B cell (primary cell): ENCODE data around the gene MVD. TPM values are rescaled to one million over a fixed set of nuclear protein-coding genes. Genes with fewer than 3 reads are reported as not detected.

Experiments used
- ATAC-seq: fragments of 200-7000 bp; cut with Tn5 transposase; one replicate; pipeline ENCODE4 v1.10.0; 2021; ENCODE audit warnings: low read depth, mild to moderate bottlenecking, moderate number of reproducible peaks, moderate library complexity
- CTCF ChIA-PET: fragments of 350-600 bp; sonication (Branson Sonifier 250); formaldehyde crosslinking; loops from one replicate; lab custom pipeline; 2021; ENCODE audit warnings: antibody characterized with exemption, inconsistent platforms; lab: Charles Lee
- POLR2A ChIA-PET: fragments of 350-600 bp; sonication (Branson Sonifier 250); formaldehyde crosslinking; loops from one replicate; lab custom pipeline; 2021; ENCODE audit warnings: antibody characterized with exemption; lab: Charles Lee
- DNase-seq: peaks from one replicate; pipeline ENCODE4 v3.0.0; 2013
- H2AFZ ChIP-seq: 2 replicates; pipeline ENCODE4 v1.6.1; 2012; ENCODE audit warnings: mild to moderate bottlenecking, low read depth, low read length; ENCODE audit not compliant: insufficient read depth, poor library complexity, severe bottlenecking
- H3K27ac ChIP-seq, 2 donors: 1 replicate in 1 of 2; 2 replicates in 1 of 2; pipeline ENCODE4 v1.5.1; 2012 to 2013; ENCODE audit warnings: low read length in 2 of 2, mild to moderate bottlenecking in 2 of 2, moderate library complexity in 1 of 2
- H3K27me3 ChIP-seq, 4 experiments: fragments of 200-600 bp in 1 of 4; sonication (generic) in 1 of 4; replicated peaks in 1 of 4; 1 replicate in 2 of 4; 2 replicates in 2 of 4; pipeline versions ENCODE4 v1.6.1 to v1.7.0; 2013 to 2016; ENCODE audit warnings: low read length in 3 of 4, mild to moderate bottlenecking in 2 of 4, mixed read lengths in 1 of 4, moderate library complexity in 1 of 4; ENCODE audit not compliant: insufficient read depth in 4 of 4, control insufficient read depth in 3 of 4; ENCODE audit errors: control extremely low read depth in 1 of 4
- H3K36me3 ChIP-seq, 2 experiments: replicated peaks in 1 of 2; 1 replicate in 1 of 2; 2 replicates in 1 of 2; pipeline versions ENCODE4 v1.6.1 to v1.7.1; 2013; ENCODE audit warnings: low read length in 1 of 2; ENCODE audit not compliant: insufficient read depth in 2 of 2, control insufficient read depth in 1 of 2; ENCODE audit errors: control extremely low read depth in 1 of 2, extremely low read depth in 1 of 2
- H3K4me1 ChIP-seq, 2 donors: fragments of 200-600 bp in 1 of 2; sonication (generic) in 1 of 2; 1 replicate in 1 of 2; 2 replicates in 1 of 2; pipeline versions ENCODE4 v1.5.1 to v1.6.1; 2013 to 2017; ENCODE audit warnings: low read length in 2 of 2; ENCODE audit not compliant: control insufficient read depth in 2 of 2, insufficient read depth in 2 of 2
- H3K4me2 ChIP-seq: replicated peaks from 2 replicates; pipeline ENCODE3; 2012; ENCODE audit warnings: mild to moderate bottlenecking, low read depth, low read length; ENCODE audit not compliant: poor library complexity, severe bottlenecking
- H3K4me3 ChIP-seq, 5 experiments: fragments of 200-600 bp in 1 of 5; sonication (generic) in 1 of 5; 1 replicate in 3 of 5; 2 replicates in 2 of 5; pipeline versions ENCODE4 v1.5.1 to v1.7.0; 2011 to 2016; ENCODE audit warnings: low read length in 4 of 5, mild to moderate bottlenecking in 4 of 5, low read depth in 2 of 5, control low read depth in 1 of 5, moderate library complexity in 1 of 5; ENCODE audit not compliant: insufficient read depth in 1 of 5; ENCODE audit errors: control extremely low read depth in 1 of 5, extremely low read depth in 1 of 5
- H3K79me2 ChIP-seq: fragments of 200-600 bp; sonication (generic); one replicate; pipeline ENCODE4 v1.6.0; 2016; ENCODE audit warnings: low read length; ENCODE audit not compliant: control insufficient read depth, insufficient read depth
- H3K9ac ChIP-seq: fragments of 200-600 bp; sonication (generic); 2 replicates; pipeline ENCODE4 v1.6.1; 2017; ENCODE audit warnings: mild to moderate bottlenecking, low read length, moderate library complexity
- H3K9me3 ChIP-seq, 3 donors: one replicate each; pipeline versions ENCODE4 v1.6.1 to v1.7.1; 2013; ENCODE audit warnings: low read length in 2 of 3; ENCODE audit not compliant: control insufficient read depth in 2 of 3, insufficient read depth in 1 of 3; ENCODE audit errors: control extremely low read depth in 1 of 3
- H4K20me1 ChIP-seq: 2 replicates; pipeline ENCODE4 v1.6.0; 2012; ENCODE audit warnings: mild to moderate bottlenecking, low read length; ENCODE audit not compliant: insufficient read depth, control insufficient read depth, poor library complexity, severe bottlenecking
- H3K27ac Mint-ChIP-seq: one replicate; pipeline ENCODE4 v1.8.0; 2021; ENCODE audit warnings: mixed read lengths
- H3K27me3 Mint-ChIP-seq: one replicate; pipeline ENCODE4 v1.8.0; 2021; ENCODE audit warnings: mixed read lengths
- H3K4me1 Mint-ChIP-seq: one replicate; pipeline ENCODE4 v1.8.0; 2021; ENCODE audit warnings: mixed read lengths
- H3K4me3 Mint-ChIP-seq: one replicate; pipeline ENCODE4 v1.8.0; 2021; ENCODE audit warnings: mixed read lengths
- H3K9me3 Mint-ChIP-seq: one replicate; pipeline ENCODE4 v1.8.0; 2022; ENCODE audit warnings: mixed read lengths; ENCODE audit not compliant: insufficient read depth
- EZH2 ChIP-seq: IDR thresholded peaks from 2 replicates; pipeline ENCODE4 v1.6.1; 2012; ENCODE audit warnings: borderline replicate concordance, low read depth, mild to moderate bottlenecking, moderate library complexity, low read length; ENCODE audit not compliant: insufficient read depth, poor library complexity, severe bottlenecking
- WGBS: methylation state at CpG from one replicate; pipeline ENCODE4 v1.1.5; 2013; ENCODE audit warnings: missing lambda C conversion rate; ENCODE audit not compliant: insufficient coverage; 5-methylcytosine and 5-hydroxymethylcytosine counted together
- intact Hi-C: fragments of 100-400 bp; cut with micrococcal nuclease; formaldehyde crosslinking; loops from one replicate; pipeline ENCODE4 v1.10.0; 2022
- polyA plus RNA-seq: library from polyadenylated mRNA; depleted of rRNA; stranded (reverse); fragments of >200 nt; gene quantifications from 2 replicates; pipeline ENCODE4 v1.2.3, GENCODE V29; 2012
- total RNA-seq, 2 donors: library from RNA; stranded (reverse); fragments of 120-200 nt in 1 of 2; gene quantifications; 1 replicate in 1 of 2; 2 replicates in 1 of 2; pipeline versions ENCODE4 v1.2.3 to v1.2.4, GENCODE V29; 2013 to 2022
- TF ChIP-seq, protein P1 (sequence below): fragments of 200-600 bp; IDR thresholded peaks from one replicate; pipeline ENCODE4 v1.8.0; 2022; ENCODE audit warnings: antibody characterized with exemption, mild to moderate bottlenecking

Gene MVD
- total and polyA plus RNA-seq, 2 donors (not counting 1 experiment from before 2014, with no cell fraction given) = 40.9 to 95.4 TPM

DNA sequence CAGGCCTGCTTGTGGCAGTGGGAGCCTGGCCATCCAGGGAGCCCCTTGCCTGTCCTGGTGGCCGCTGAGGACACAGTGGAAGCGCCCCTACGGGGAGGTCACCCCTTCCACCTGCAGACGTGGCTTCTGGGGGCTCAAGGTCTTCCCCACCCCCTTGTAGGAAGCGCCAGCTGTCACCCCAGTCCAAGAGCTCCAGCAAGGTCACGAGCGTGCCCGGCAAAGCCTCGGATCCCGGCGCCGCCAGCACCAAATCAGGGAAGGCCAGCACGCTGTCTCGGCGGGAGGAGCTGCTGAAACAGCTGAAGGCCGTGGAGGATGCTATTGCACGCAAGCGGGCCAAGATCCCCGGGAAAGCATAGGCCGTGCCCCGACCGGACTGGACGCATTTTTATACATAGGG is 31.9 kb downstream of the MVD start:
- H3K9ac ChIP-seq = no peak overlapping the region
- Mint-ChIP-seq H3K27me3 (no peaks in the 10 kb centered on the region), H3K4me3 (no peak overlapping the region), H3K9me3 (no peaks in the 10 kb centered on the region), H3K4me1 (peaks cover 23% of the 10 kb centered on the region), H3K27ac (no peak overlapping the region)
- no peak overlapping the region for H3K27ac ChIP-seq
- H3K4me3 ChIP-seq = no peak overlapping the region
- CTCF ChIA-PET = no interaction called here
- H4K20me1 ChIP-seq = peaks cover 12% of the 10 kb centered on the region
- peaks cover 20 to 31% of the 10 kb centered on the region in 2 donors for H3K4me1 ChIP-seq
- no peak overlapping the region for H3K4me2 ChIP-seq
- H3K27me3 ChIP-seq = no peaks in the 10 kb centered on the region
- WGBS = 97% methylated on average over 23 of the region's 23 CpGs
- TF ChIP-seq, protein P1, sequence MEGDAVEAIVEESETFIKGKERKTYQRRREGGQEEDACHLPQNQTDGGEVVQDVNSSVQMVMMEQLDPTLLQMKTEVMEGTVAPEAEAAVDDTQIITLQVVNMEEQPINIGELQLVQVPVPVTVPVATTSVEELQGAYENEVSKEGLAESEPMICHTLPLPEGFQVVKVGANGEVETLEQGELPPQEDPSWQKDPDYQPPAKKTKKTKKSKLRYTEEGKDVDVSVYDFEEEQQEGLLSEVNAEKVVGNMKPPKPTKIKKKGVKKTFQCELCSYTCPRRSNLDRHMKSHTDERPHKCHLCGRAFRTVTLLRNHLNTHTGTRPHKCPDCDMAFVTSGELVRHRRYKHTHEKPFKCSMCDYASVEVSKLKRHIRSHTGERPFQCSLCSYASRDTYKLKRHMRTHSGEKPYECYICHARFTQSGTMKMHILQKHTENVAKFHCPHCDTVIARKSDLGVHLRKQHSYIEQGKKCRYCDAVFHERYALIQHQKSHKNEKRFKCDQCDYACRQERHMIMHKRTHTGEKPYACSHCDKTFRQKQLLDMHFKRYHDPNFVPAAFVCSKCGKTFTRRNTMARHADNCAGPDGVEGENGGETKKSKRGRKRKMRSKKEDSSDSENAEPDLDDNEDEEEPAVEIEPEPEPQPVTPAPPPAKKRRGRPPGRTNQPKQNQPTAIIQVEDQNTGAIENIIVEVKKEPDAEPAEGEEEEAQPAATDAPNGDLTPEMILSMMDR = no peak
- no peak for TF ChIP-seq EZH2
- POLR2A ChIA-PET = no interaction called here
- H3K9me3 ChIP-seq = no peaks in the 10 kb centered on the region
- intact Hi-C loops = loop anchor here (5.0 to 10.0 kb wide), 2 partner anchors 154 to 179 kb away; partner anchors contain the start of genes PIEZO1 and ZFPM1
- H3K79me2 ChIP-seq = no peaks in the 10 kb centered on the region
- DNase-seq = no peak
- peaks cover 0 to 54% of the 10 kb centered on the region in 2 experiments for H3K36me3 ChIP-seq
- no peak overlapping the region for H2AFZ ChIP-seq
- ATAC-seq = no peak

DNA sequence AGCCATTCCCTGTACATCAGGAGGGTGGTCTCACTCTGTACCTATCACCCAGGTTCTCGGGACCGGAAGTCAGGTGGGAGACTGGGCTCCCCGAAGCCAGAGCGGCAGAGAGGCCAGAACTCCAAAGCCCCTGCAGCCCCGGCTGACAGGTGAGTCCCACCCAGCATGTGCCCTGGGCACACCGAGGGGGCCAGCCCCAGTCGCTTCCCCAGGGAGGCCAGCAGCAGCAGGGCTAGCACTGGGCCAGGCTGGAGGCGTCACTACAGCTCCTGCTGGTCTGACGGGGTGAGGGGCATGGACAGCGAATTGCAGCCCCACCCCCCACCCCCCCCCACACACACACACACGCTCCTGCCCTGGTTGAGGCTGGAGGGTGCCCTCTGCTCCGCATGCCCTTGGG is 32.5 kb downstream of the MVD start:
- WGBS = 99% methylated on average over 8 of the region's 12 CpGs

More for the DNA sequence above, 32.5 kb downstream of the MVD start:
- no peak overlapping the region for H3K4me3 Mint-ChIP-seq
- no peaks in the 10 kb centered on the region for H3K27me3 ChIP-seq
- ATAC-seq (no peak), DNase-seq (no peak)
- no peak overlapping the region for H3K4me2 ChIP-seq
- no peak overlapping the region for H3K4me3 ChIP-seq
- peaks cover 6% of the 10 kb centered on the region for H4K20me1 ChIP-seq
- no peaks in the 10 kb centered on the region for H3K79me2 ChIP-seq
- no peak for TF ChIP-seq EZH2
- TF ChIP-seq, protein P1 = no peak
- H3K4me1 ChIP-seq = peaks cover 15 to 26% of the 10 kb centered on the region in 2 donors
- CTCF ChIA-PET = no interaction called here
- H3K36me3 ChIP-seq = peaks cover 0 to 56% of the 10 kb centered on the region in 2 experiments
- no peaks in the 10 kb centered on the region for H3K9me3 ChIP-seq
- H2AFZ ChIP-seq = no peak overlapping the region
- no peaks in the 10 kb centered on the region for H3K9me3 Mint-ChIP-seq
- H3K27ac Mint-ChIP-seq = no peak overlapping the region
- POLR2A ChIA-PET = no interaction called here
- intact Hi-C loops = loop anchor here (5.0 to 10.0 kb wide), 2 partner anchors 154 to 178 kb away; partner anchors contain the start of genes PIEZO1 and ZFPM1
- no peak overlapping the region for H3K27ac ChIP-seq
- H3K9ac ChIP-seq = no peak overlapping the region
- no peaks in the 10 kb centered on the region for H3K27me3 Mint-ChIP-seq
- peaks cover 21% of the 10 kb centered on the region for H3K4me1 Mint-ChIP-seq
